HepG2 (cell line): Measurements from ENCODE around the gene HDAC5. TPM values are rescaled to one million over a fixed set of nuclear protein-coding genes. Genes with fewer than 3 reads are reported as not detected.

Experiments
- ATF1 ChIP-seq: IDR thresholded peaks from 2 replicates; pipeline ENCODE4 v1.6.1; 2016; ENCODE audit warnings: mild to moderate bottlenecking, control low read depth
- ATF7-NPFF ChIP-seq: sonication (generic); formaldehyde crosslinking; IDR thresholded peaks from 2 replicates; pipeline ENCODE4 v1.8.1; 2023; ENCODE audit warnings: mild to moderate bottlenecking, low read depth, missing genetic modification reagents, moderate library complexity
- ATM ChIP-seq: fragments of 450-650 bp; IDR thresholded peaks from 2 replicates; pipeline ENCODE4 v1.7.1; 2017; ENCODE audit warnings: mild to moderate bottlenecking, borderline replicate concordance
- BORCS8-MEF2B ChIP-seq: sonication (generic); formaldehyde crosslinking; IDR thresholded peaks from 2 replicates; pipeline ENCODE4 v1.8.0; 2022; ENCODE audit warnings: mild to moderate bottlenecking, missing genetic modification reagents
- DMAP1 ChIP-seq: IDR thresholded peaks from 2 replicates; pipeline ENCODE4 v1.6.1; 2016
- GATAD2A ChIP-seq: IDR thresholded peaks from 2 replicates; pipeline ENCODE4 v1.6.1; 2016
- GLMP ChIP-seq: sonication (generic); formaldehyde crosslinking; IDR thresholded peaks from 2 replicates; pipeline ENCODE4 v1.9.0; 2021; ENCODE audit warnings: missing genetic modification reagents, mild to moderate bottlenecking, borderline replicate concordance
- HHEX ChIP-seq: IDR thresholded peaks from 2 replicates; pipeline ENCODE4 v1.6.1; 2016; ENCODE audit warnings: control low read depth
- MED13 ChIP-seq: sonication (generic); formaldehyde crosslinking; IDR thresholded peaks from 2 replicates; pipeline ENCODE4 v1.5.0; 2020; ENCODE audit warnings: missing genetic modification reagents
- MIER2 ChIP-seq: IDR thresholded peaks from 2 replicates; pipeline ENCODE4 v1.6.1; 2016; ENCODE audit warnings: missing biosample characterization, missing genetic modification reagents
- NCOA2 ChIP-seq: sonication (generic); formaldehyde crosslinking; IDR thresholded peaks from 2 replicates; pipeline ENCODE4 v1.8.0; 2022; ENCODE audit warnings: inconsistent platforms
- NPAS2 ChIP-seq: sonication (generic); formaldehyde crosslinking; IDR thresholded peaks from 2 replicates; pipeline ENCODE4 v1.8.0; 2022; ENCODE audit warnings: mild to moderate bottlenecking, missing genetic modification reagents, borderline replicate concordance
- PHF20 ChIP-seq: sonication (generic); formaldehyde crosslinking; IDR thresholded peaks from 2 replicates; pipeline ENCODE4 v1.5.0; 2020; ENCODE audit warnings: mild to moderate bottlenecking, missing genetic modification reagents
- PHF21A ChIP-seq: sonication (generic); formaldehyde crosslinking; IDR thresholded peaks from 2 replicates; pipeline ENCODE4 v1.5.0; 2020; ENCODE audit warnings: mild to moderate bottlenecking, missing genetic modification reagents
- RAD21 ChIP-seq: fragments of 450-650 bp; formaldehyde crosslinking; IDR thresholded peaks from 2 replicates; pipeline ENCODE4 v1.5.0; 2020; ENCODE audit warnings: mild to moderate bottlenecking
- REPIN1 ChIP-seq: sonication (generic); formaldehyde crosslinking; IDR thresholded peaks from 2 replicates; pipeline ENCODE4 v1.8.0; 2022; ENCODE audit warnings: missing genetic modification reagents, low read depth, mild to moderate bottlenecking, borderline replicate concordance
- SNAPC2 ChIP-seq: sonication (generic); formaldehyde crosslinking; IDR thresholded peaks from 2 replicates; pipeline ENCODE4 v1.8.1; 2022; ENCODE audit warnings: mild to moderate bottlenecking, missing genetic modification reagents
- SRF ChIP-seq: IDR thresholded peaks from 2 replicates; pipeline ENCODE4 v1.6.1; 2011; ENCODE audit warnings: mild to moderate bottlenecking, low read depth, low read length, moderate library complexity
- ZFP62 ChIP-seq: sonication (generic); formaldehyde crosslinking; IDR thresholded peaks from 2 replicates; pipeline ENCODE4 v1.4.0; 2020; ENCODE audit warnings: missing genetic modification reagents
- ZFP91 ChIP-seq: sonication (generic); formaldehyde crosslinking; IDR thresholded peaks from 2 replicates; pipeline ENCODE4 v1.9.0; 2022; ENCODE audit warnings: missing genetic modification reagents, mild to moderate bottlenecking, borderline replicate concordance
- ZKSCAN8 ChIP-seq: IDR thresholded peaks from 2 replicates; pipeline ENCODE4 v1.6.1; 2016; ENCODE audit warnings: borderline replicate concordance, missing genetic modification reagents, missing compliant biosample characterization
- ZNF101 ChIP-seq: sonication (generic); formaldehyde crosslinking; IDR thresholded peaks from 2 replicates; pipeline ENCODE4 v1.4.0; 2020; ENCODE audit warnings: mild to moderate bottlenecking, low read depth, missing genetic modification reagents, borderline replicate concordance
- ZNF138 ChIP-seq: sonication (generic); formaldehyde crosslinking; IDR thresholded peaks from 2 replicates; pipeline ENCODE4 v1.5.0; 2020; ENCODE audit warnings: mild to moderate bottlenecking, low read depth, missing genetic modification reagents
- ZNF180 ChIP-seq: sonication (generic); formaldehyde crosslinking; IDR thresholded peaks from 2 replicates; pipeline ENCODE4 v1.4.0; 2020; ENCODE audit warnings: low read depth, missing genetic modification reagents, borderline replicate concordance
- ZNF256 ChIP-seq: sonication (generic); formaldehyde crosslinking; conservative IDR thresholded peaks from 2 replicates; pipeline ENCODE4 v1.4.0; 2020; ENCODE audit warnings: missing genetic modification reagents
- ZNF317 ChIP-seq: sonication (generic); formaldehyde crosslinking; IDR thresholded peaks from 2 replicates; pipeline ENCODE4 v1.5.0; 2020; ENCODE audit warnings: mild to moderate bottlenecking, missing genetic modification reagents
- ZNF546 ChIP-seq: sonication (generic); formaldehyde crosslinking; conservative IDR thresholded peaks from 2 replicates; pipeline ENCODE4 v1.8.1; 2023; ENCODE audit warnings: mild to moderate bottlenecking, missing genetic modification reagents
- ZNF569 ChIP-seq: sonication (generic); formaldehyde crosslinking; IDR thresholded peaks from 2 replicates; pipeline ENCODE4 v1.5.0; 2020; ENCODE audit warnings: mild to moderate bottlenecking, missing genetic modification reagents, moderate library complexity, borderline replicate concordance
- ZNF766 ChIP-seq: sonication (generic); formaldehyde crosslinking; IDR thresholded peaks from 2 replicates; pipeline ENCODE4 v1.5.0; 2020; ENCODE audit warnings: missing genetic modification reagents, borderline replicate concordance
- ZNF773 ChIP-seq: sonication (generic); formaldehyde crosslinking; IDR thresholded peaks from 2 replicates; pipeline ENCODE4 v1.4.0; 2020; ENCODE audit warnings: missing genetic modification reagents, borderline replicate concordance
- polyA plus RNA-seq, 8 experiments: library from polyadenylated mRNA; depleted of rRNA in 3 of 8; stranded (reverse) in 7 of 8; unstranded in 1 of 8; fragments of >200 nt; fragmentation: Illumina TruSeq in 4 of 8; extraction: Trizol in 4 of 8; gene quantifications; 2 replicates each; pipeline versions ENCODE4 v1.2.1 to v1.2.3, GENCODE V29; 2011 to 2016; ENCODE audit warnings: low read depth in 4 of 8, missing spikeins in 1 of 8, mixed read lengths in 1 of 8; ENCODE audit not compliant: insufficient read depth in 1 of 8
- total RNA-seq, 5 experiments: library from RNA; depleted of rRNA; stranded (reverse); fragments of >200 nt; fragmentation: Illumina TruSeq; extraction: Trizol; gene quantifications; 2 replicates each; pipeline ENCODE4 v1.2.3, GENCODE V29; 2016; ENCODE audit warnings: low read depth in 1 of 5

Gene HDAC5
- total and polyA plus RNA-seq, 2 of the 13 experiments (the other 11 are each of a cell fraction or from before 2014, with no cell fraction given): 46.4 to 85.4 TPM

DNA sequence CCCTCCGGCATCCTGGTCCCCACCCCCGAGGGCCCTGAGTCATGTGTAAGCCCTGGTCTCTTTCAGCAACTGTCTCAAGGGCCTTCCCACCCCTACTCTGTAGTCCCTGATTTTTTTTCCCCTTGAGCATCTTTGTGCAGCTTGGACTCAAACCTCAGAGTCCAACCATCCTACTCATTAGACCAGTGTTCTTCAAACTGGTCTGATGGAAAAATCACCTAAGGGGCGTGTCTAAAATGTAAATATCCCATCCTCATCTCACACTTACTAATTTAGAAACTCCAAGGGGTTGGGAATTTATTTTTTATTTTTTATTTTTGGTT lies 52.3 kb downstream of the HDAC5 start (continued):
- TF ChIP-seq ZNF180 (CRISPR knock-in tag) (no peak), NPAS2 (no peak), ATF1 (CRISPR knock-in tag) (no peak), ZNF569 (CRISPR knock-in tag) (no peak), DMAP1 (no peak), BORCS8-MEF2B (CRISPR knock-in tag) (no peak; the same call in 1 of the 2 replicates), RAD21 (CRISPR knock-in tag) (0 out of 2 replicates have a peak, but pooled peaks have one; percentile 11), HHEX (CRISPR knock-in tag) (no peak), ATM (no peak), ZNF256 (CRISPR knock-in tag) (0 out of 2 replicates have a peak, but pooled peaks have one; percentile 7), GLMP (CRISPR knock-in tag) (no peak), REPIN1 (CRISPR knock-in tag) (no peak), PHF21A (CRISPR knock-in tag) (no peak), SNAPC2 (CRISPR knock-in tag) (no peak), ZNF766 (CRISPR knock-in tag) (no peak), ZNF773 (CRISPR knock-in tag) (no peak), MIER2 (CRISPR knock-in tag) (no peak), NCOA2 (CRISPR knock-in tag) (no peak), ZNF546 (CRISPR knock-in tag) (no peak), ZNF317 (no peak), GATAD2A (no peak), SRF (no peak), ZNF101 (CRISPR knock-in tag) (no peak), PHF20 (CRISPR knock-in tag) (no peak), ZFP91 (CRISPR knock-in tag) (no peak), MED13 (CRISPR knock-in tag) (0 out of 2 replicates have a peak, but pooled peaks have one; percentile 14), ZKSCAN8 (CRISPR knock-in tag) (no peak), ZNF138 (CRISPR knock-in tag) (0 out of 2 replicates have a peak, but pooled peaks have one; percentile 14), ATF7-NPFF (no peak), ZFP62 (CRISPR knock-in tag) (no peak)
